Brain microvascular endothelial cell (primary cell): ENCODE results near the gene TAMALIN.
A peak's percentile ranks its signal among the peaks of the same experiment; 100 is the strongest.

Experiments used
- DNase-seq: peaks from one replicate; pipeline ENCODE4 v3.0.0-alpha.2; 2020
- H3K27ac ChIP-seq: fragments of 250-450 bp; sonication (Bioruptor Pico); 2 replicates; pipeline ENCODE4 v1.5.1; 2020; ENCODE audit warnings: mild to moderate bottlenecking, moderate library complexity
- H3K27me3 ChIP-seq: fragments of 250-450 bp; sonication (Bioruptor Pico); replicated peaks from 2 replicates; pipeline ENCODE4 v1.5.1; 2020; ENCODE audit warnings: mild to moderate bottlenecking
- H3K36me3 ChIP-seq: fragments of 250-450 bp; sonication (Bioruptor Pico); replicated peaks from 2 replicates; pipeline ENCODE4 v1.5.1; 2020; ENCODE audit warnings: mild to moderate bottlenecking
- H3K4me3 ChIP-seq: 2 replicates; pipeline ENCODE4 v1.5.1; 2011; ENCODE audit warnings: low read depth, mild to moderate bottlenecking, control low read depth, low read length, moderate library complexity
- in situ Hi-C: cut with HindIII; loops from 2 replicates; pipeline ENCODE4 v1.10.0; 2017; ENCODE audit warnings: low sequenced_read_pairs, low pct_ligation_motif_present
- TF ChIP-seq, protein P1 (sequence below): IDR thresholded peaks from 2 replicates; pipeline ENCODE4 v1.5.1; 2011; ENCODE audit warnings: low read depth, mild to moderate bottlenecking, moderate library complexity, low read length, control low read depth, inconsistent platforms; ENCODE audit errors: missing control alignments

TAMALIN gene

DNA sequence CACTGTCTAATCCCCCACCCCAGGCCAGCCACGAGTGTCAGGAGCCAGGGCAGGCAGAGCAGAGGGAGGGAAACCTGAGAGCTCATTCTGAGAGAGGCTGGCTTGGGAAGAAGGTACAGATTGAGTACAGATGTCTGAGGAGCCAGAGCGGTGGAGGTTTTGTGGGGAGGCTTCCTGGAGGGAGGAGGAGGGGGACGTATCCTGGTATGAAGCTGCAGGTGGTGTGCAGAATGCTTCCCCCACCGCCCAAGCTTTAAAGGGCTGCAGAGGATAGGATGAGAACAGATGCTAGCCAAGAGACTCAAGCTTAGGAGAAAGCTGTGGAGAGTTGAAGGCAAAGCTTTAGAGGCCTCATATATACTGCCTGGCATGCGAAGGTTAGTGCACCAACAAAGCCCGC is 3.2 kb upstream of the TAMALIN start:
- DNase-seq = no peak
- peaks cover 16% of the 10 kb centered on the region for H3K27me3 ChIP-seq
- no peak overlapping the region for H3K27ac ChIP-seq
- no peaks in the 10 kb centered on the region for H3K36me3 ChIP-seq
- no peak overlapping the region for H3K4me3 ChIP-seq
- TF ChIP-seq, protein P1, sequence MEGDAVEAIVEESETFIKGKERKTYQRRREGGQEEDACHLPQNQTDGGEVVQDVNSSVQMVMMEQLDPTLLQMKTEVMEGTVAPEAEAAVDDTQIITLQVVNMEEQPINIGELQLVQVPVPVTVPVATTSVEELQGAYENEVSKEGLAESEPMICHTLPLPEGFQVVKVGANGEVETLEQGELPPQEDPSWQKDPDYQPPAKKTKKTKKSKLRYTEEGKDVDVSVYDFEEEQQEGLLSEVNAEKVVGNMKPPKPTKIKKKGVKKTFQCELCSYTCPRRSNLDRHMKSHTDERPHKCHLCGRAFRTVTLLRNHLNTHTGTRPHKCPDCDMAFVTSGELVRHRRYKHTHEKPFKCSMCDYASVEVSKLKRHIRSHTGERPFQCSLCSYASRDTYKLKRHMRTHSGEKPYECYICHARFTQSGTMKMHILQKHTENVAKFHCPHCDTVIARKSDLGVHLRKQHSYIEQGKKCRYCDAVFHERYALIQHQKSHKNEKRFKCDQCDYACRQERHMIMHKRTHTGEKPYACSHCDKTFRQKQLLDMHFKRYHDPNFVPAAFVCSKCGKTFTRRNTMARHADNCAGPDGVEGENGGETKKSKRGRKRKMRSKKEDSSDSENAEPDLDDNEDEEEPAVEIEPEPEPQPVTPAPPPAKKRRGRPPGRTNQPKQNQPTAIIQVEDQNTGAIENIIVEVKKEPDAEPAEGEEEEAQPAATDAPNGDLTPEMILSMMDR = no peak
- in situ Hi-C loops = no loop called here

DNA sequence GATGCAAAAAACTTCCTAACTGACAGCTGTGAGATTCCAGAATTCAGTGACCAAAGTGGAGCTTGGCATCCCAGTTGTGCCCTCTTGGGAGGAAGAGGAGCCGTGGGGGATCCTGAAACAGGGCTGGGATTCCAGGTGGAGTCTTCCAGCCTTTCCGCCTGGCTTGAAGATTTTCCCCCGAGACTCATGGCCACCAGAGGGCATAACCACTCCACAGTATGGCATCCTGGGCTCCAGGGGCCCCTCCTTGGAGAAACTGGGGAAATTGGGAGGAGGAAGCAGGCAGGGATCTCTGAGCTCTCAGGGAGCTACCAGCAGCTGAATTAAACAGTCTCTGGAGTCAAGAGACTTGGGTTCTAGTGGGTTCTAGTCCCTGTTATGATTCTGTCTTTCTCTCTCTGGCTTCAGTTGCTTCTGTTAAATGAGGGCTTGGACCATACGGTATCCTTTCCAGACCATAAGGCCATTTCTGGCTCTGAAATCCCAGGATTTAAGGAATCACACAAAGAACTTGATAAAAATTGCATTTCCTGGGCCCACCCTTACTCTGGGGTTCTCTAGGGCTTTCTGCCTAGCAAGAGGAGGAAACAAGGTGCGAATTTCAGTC is 2.6 kb upstream of the TAMALIN start:
- no peak overlapping the region for H3K4me3 ChIP-seq
- no peaks in the 10 kb centered on the region for H3K36me3 ChIP-seq
- in situ Hi-C loops = no loop called here
- DNase-seq = peak; percentile 39
- TF ChIP-seq, protein P1 = peak; percentile 86
- H3K27ac ChIP-seq = no peak overlapping the region
- peaks cover 16% of the 10 kb centered on the region for H3K27me3 ChIP-seq

DNA sequence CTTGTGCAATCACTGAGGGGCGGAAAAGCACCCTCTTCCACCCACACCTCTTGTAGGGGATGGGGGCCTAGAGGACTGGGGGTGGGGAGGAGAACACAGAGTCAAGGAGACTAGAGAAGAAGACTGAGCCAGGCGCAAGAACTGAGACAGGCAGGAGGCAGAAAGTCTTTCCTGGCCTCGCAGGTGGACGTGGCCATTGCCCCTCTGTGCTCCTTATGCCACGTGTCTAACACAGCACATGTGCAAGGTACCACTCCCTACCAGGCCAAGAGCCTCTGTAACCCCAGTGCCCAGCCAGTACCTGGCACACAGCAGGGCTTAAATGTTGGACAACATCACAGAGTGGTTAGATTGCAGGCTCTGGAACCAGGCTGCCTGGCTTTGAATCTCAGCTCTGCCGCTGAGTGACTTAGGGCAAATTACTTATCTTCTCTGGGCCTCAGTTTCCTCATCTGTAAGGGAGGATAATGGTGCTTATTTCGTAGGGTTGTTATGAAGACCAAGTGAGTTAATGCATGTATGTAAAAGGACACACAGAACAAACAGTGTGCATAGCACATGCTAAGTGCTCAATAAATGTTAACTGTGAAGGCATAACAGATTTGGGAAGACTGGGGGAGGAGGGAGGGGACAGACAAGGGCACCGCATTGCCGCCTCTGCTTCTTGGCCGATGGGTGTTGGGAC is 1.4 kb upstream of the TAMALIN start:
- H3K27me3 ChIP-seq = peaks cover 16% of the 10 kb centered on the region
- no peak for DNase-seq
- in situ Hi-C loops = no loop called here
- TF ChIP-seq, protein P1 = no peak
- H3K4me3 ChIP-seq = no peak overlapping the region
- H3K36me3 ChIP-seq = no peaks in the 10 kb centered on the region
- H3K27ac ChIP-seq = no peak overlapping the region

DNA sequence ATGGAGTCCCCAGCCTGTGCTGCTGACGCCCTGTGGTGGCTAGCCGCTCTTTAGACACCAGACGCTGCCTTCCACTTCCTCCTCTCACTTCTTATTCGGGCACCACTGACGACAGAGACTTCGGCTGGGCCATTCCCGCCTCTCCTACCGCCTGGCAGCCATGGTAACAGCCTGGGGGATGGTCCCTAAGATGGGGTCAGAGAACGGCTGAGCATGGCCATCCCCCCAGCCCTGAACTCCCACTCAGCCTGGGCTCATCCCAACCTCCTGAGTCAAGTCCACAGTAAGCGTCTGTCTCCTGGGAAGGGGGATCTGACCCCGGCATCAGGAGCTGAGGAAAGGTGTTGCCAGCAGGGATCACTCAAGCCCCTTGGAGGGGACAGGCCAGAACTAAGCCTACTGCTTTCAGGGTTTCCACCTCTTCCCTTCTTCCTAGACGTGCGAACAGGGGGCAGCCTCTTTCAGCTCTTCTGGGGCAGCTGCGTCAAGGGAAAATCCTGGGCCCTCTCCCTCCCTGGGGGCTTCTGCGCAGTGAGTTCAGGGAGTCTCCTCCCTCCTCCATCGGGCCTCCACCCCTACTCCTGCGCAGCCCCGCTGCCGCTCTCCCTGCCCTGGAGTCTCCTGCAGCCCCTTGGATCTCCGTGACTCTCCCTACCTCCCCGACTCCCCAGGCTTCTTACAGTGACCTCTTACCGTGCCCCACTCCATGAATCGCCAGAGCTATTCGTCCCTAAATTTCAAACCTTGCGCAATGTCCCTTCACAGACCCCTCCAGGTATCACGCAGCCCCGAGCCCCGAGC is 643 bp upstream of the TAMALIN start:
- in situ Hi-C loops = no loop called here
- Histone ChIP-seq H3K4me3 (peak overlapping the region; percentile 64), H3K27ac (no peak overlapping the region), H3K36me3 (no peaks in the 10 kb centered on the region), H3K27me3 (peaks cover 16% of the 10 kb centered on the region)
- TF ChIP-seq, protein P1 = no peak
- DNase-seq = no peak

DNA sequence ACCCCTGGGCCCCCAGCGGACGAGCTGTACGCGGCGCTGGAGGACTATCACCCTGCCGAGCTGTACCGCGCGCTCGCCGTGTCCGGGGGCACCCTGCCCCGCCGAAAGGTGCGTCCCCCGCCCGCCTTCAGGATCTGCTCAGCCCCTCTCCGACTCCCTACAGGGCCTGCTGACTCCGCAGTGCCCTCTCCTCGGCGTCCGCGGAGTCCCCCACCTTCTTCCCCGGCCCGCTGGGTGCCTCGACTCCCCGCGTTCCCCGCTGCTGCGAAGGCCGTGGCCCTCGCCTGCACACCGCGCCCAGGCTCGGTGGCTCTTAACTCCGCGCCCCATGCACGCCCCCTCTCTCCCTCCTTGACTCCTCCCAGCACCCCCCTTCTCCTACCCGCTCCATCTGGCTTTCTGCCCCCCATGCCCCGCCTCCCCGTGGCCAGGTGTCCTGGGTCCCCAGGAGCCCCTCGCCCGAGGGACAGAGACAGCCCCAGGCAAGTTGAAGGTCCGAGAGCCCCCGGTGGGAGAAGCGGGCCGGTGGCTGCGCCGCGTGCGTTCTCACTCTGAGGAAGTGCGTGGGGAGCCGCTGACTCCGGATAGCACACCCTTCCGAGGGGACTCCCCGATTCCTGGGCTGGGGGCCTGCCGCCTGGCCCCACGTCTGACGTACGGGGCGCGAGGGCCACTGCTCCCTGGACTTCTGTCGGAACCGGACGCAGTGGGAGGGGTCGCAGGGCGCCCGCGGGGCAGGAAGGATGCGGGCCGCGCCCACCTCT is 594 bp downstream of the TAMALIN start:
- Histone ChIP-seq H3K27me3 (peaks cover 16% of the 10 kb centered on the region), H3K4me3 (peak overlapping the region; percentile 64), H3K36me3 (no peaks in the 10 kb centered on the region), H3K27ac (no peak overlapping the region)
- DNase-seq = no peak
- TF ChIP-seq, protein P1 = no peak
- in situ Hi-C loops = no loop called here
